Neural cell (in vitro differentiated cells): ENCODE measurements around the gene PRR18. TPM values are rescaled to one million over a fixed set of nuclear protein-coding genes. Genes with fewer than 3 reads are reported as not detected.

ENCODE experiments used
- H2AFZ ChIP-seq: fragments of 200-600, 300-800 bp; sonication (generic), shearing (Covaris generic); 2 replicates; pipeline ENCODE4 v1.6.0; 2014; ENCODE audit warnings: low read depth, mild to moderate bottlenecking, antibody characterized with exemption, low read length, moderate library complexity
- H3F3A ChIP-seq: fragments of 200-600 bp; shearing (Covaris generic); 2 replicates; pipeline ENCODE4 v1.6.1; 2016; ENCODE audit warnings: mild to moderate bottlenecking, moderate library complexity, mixed read lengths, antibody characterized with exemption, low read length; ENCODE audit not compliant: insufficient read depth, poor library complexity, severe bottlenecking
- H3K27ac ChIP-seq: fragments of 200-600, 300-800 bp; sonication (generic), shearing (Covaris generic); 2 replicates; pipeline ENCODE4 v1.5.1; 2014; ENCODE audit warnings: mild to moderate bottlenecking, low read length, moderate library complexity
- H3K27me3 ChIP-seq: fragments of 300-800, 200-600 bp; sonication (generic), shearing (Covaris generic); 2 replicates; pipeline ENCODE4 v1.6.0; 2014; ENCODE audit warnings: mild to moderate bottlenecking, low read depth, low read length, moderate library complexity; ENCODE audit not compliant: insufficient read depth
- H3K36me3 ChIP-seq: fragments of 300-800, 200-600 bp; sonication (generic), shearing (Covaris generic); 2 replicates; pipeline ENCODE4 v1.5.1; 2014; ENCODE audit warnings: mild to moderate bottlenecking, antibody characterized with exemption, low read length, moderate library complexity; ENCODE audit not compliant: insufficient read depth
- H3K4me2 ChIP-seq: fragments of 300-800, 200-600 bp; sonication (generic), shearing (Covaris generic); 2 replicates; pipeline ENCODE4 v1.6.0; 2014; ENCODE audit warnings: mild to moderate bottlenecking, low read length
- H3K4me3 ChIP-seq: fragments of 300-800, 200-600 bp; sonication (generic), shearing (Covaris generic); 2 replicates; pipeline ENCODE4 v1.5.1; 2014; ENCODE audit warnings: mild to moderate bottlenecking, low read length, moderate library complexity
- H3K79me2 ChIP-seq: fragments of 200-600 bp; shearing (Covaris generic); replicated peaks from 2 replicates; pipeline ENCODE4 v1.6.0; 2014; ENCODE audit warnings: mild to moderate bottlenecking, low read length, moderate library complexity; ENCODE audit not compliant: insufficient read depth
- H3K9ac ChIP-seq: fragments of 300-800, 200-600 bp; sonication (generic), shearing (Covaris generic); 2 replicates; pipeline ENCODE4 v1.6.1; 2016; ENCODE audit warnings: mild to moderate bottlenecking, low read length, mixed read lengths
- H3K9me2 ChIP-seq: fragments of 200-600 bp; shearing (Covaris generic); 2 replicates; pipeline ENCODE4 v1.6.1; 2016; ENCODE audit warnings: mild to moderate bottlenecking, low read length, mixed read lengths; ENCODE audit not compliant: insufficient read depth
- H3K9me3 ChIP-seq: fragments of 200-600, 300-800 bp; sonication (generic), shearing (Covaris generic); 2 replicates; pipeline ENCODE4 v1.6.1; 2016; ENCODE audit warnings: mild to moderate bottlenecking, mixed run types, low read length, moderate library complexity, mixed read lengths
- H4K20me1 ChIP-seq: fragments of 200-600 bp; shearing (Covaris generic); 2 replicates; pipeline ENCODE4 v1.6.1; 2016; ENCODE audit warnings: mild to moderate bottlenecking, mixed run types; ENCODE audit not compliant: insufficient read depth
- EP300 ChIP-seq: fragments of 450-650 bp; conservative IDR thresholded peaks from 2 replicates; pipeline ENCODE4 v1.6.1; 2014; ENCODE audit warnings: antibody characterized with exemption, mild to moderate bottlenecking, moderate library complexity; ENCODE audit not compliant: poor library complexity, severe bottlenecking
- EZH2 ChIP-seq: fragments of 200-600, 300-800 bp; shearing (Covaris generic), sonication (generic); IDR thresholded peaks from 2 replicates; pipeline ENCODE4 v1.6.1; 2014; ENCODE audit warnings: antibody characterized with exemption, low read length, borderline replicate concordance, mild to moderate bottlenecking; ENCODE audit not compliant: insufficient read depth, poor library complexity, severe bottlenecking
- MXI1 ChIP-seq: fragments of 450-650 bp; conservative IDR thresholded peaks from 2 replicates; pipeline ENCODE4 v1.6.1; 2014; ENCODE audit warnings: antibody characterized with exemption, mild to moderate bottlenecking; ENCODE audit not compliant: poor library complexity, severe bottlenecking
- POLR2AphosphoS5 ChIP-seq: IDR thresholded peaks from 2 replicates; pipeline ENCODE4 v1.6.1; 2012
- RAD21 ChIP-seq: fragments of 450-650 bp; conservative IDR thresholded peaks from 2 replicates; pipeline ENCODE4 v1.6.1; 2014; ENCODE audit warnings: antibody characterized with exemption, mild to moderate bottlenecking, moderate library complexity
- SMC3 ChIP-seq: fragments of 450-650 bp; conservative IDR thresholded peaks from 2 replicates; pipeline ENCODE4 v1.6.1; 2014; ENCODE audit warnings: antibody characterized with exemption, mild to moderate bottlenecking, moderate library complexity; ENCODE audit not compliant: poor library complexity
- TAF1 ChIP-seq: IDR thresholded peaks from 2 replicates; pipeline ENCODE4 v1.6.1; 2012; ENCODE audit warnings: low read depth
- polyA plus RNA-seq: library from polyadenylated mRNA; depleted of rRNA; stranded (reverse); fragments of >200 nt; gene quantifications from 2 replicates; pipeline ENCODE4 v1.2.3, GENCODE V29; 2014
- TF ChIP-seq, protein P1 (sequence below): IDR thresholded peaks from 2 replicates; pipeline ENCODE4 v1.6.1; 2012; ENCODE audit warnings: borderline replicate concordance
- TF ChIP-seq, protein P2 (sequence below): fragments of 450-650 bp; IDR thresholded peaks from 2 replicates; pipeline ENCODE4 v1.5.1; 2014; ENCODE audit warnings: antibody characterized with exemption, mild to moderate bottlenecking, moderate library complexity; ENCODE audit not compliant: poor library complexity, severe bottlenecking

The PRR18 gene
- polyA plus RNA-seq, 1 donor from 2014 or later, result not detected

DNA sequence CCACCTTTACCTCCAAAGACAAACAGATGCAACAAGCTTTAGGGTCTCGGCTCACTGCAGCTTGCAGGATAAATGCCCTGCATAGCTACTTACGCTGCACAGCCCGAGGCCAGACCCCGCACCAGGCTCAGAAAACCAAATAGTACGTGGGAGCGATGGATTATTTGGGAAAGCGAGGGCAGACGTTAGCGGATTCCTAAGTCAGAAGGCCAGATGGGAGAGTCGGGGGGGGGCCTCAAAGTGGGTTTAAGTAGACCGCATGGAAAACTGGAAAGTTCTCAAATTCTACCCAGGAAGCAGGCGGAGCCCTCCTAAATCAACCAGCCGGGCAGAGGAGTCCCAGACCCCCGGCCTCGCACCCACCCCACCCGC, 33.8 kb upstream of the PRR18 start:
- H3K4me3 ChIP-seq, result peak overlapping the region; percentile 80
- no peaks in the 10 kb centered on the region for H3K9me3 ChIP-seq
- H3K9me2 ChIP-seq, result no peaks in the 10 kb centered on the region
- H4K20me1 ChIP-seq, result no peaks in the 10 kb centered on the region
- H3K9ac ChIP-seq, result peak overlapping the region; percentile 87
- no peaks in the 10 kb centered on the region for H3K27me3 ChIP-seq
- TF ChIP-seq POLR2AphosphoS5, result no peak
- TF ChIP-seq SMC3, result peak; percentile 12
- H3K79me2 ChIP-seq, result peaks cover 36% of the 10 kb centered on the region
- no peaks in the 10 kb centered on the region for H3K36me3 ChIP-seq
- peak overlapping the region; percentile 69 for H3K27ac ChIP-seq
- peak overlapping the region; percentile 74 for H2AFZ ChIP-seq
- peak overlapping the region; percentile 70 for H3K4me2 ChIP-seq
- no peaks in the 10 kb centered on the region for H3F3A ChIP-seq

DNA sequence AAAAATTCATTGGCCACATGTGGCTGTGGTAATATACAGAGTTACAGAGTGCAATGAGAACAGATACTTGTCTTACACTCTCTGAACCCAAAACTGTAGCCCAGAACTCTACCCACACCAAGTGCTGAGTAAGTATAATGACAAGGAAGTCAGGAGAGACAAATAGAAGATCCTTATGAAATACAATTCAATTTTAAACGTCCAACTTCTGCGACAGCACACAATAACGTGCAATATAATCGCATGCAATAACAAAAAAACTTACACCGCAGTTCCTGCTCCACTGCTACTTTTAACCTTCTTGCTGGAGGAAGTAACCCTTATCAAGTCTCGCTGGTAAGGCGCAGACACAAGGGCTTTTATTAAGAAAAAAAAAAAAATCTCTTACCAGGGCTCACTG, 33.3 kb upstream of the PRR18 start:
- Histone ChIP-seq H3K36me3 (no peaks in the 10 kb centered on the region), H3K4me2 (peak overlapping the region; percentile 70), H3K9me3 (no peaks in the 10 kb centered on the region), H2AFZ (no peak overlapping the region), H4K20me1 (no peaks in the 10 kb centered on the region), H3K79me2 (peaks cover 36% of the 10 kb centered on the region), H3K27ac (no peak overlapping the region), H3K27me3 (no peaks in the 10 kb centered on the region), H3K4me3 (peak overlapping the region; percentile 80), H3F3A (no peaks in the 10 kb centered on the region), H3K9me2 (no peaks in the 10 kb centered on the region), H3K9ac (peak overlapping the region; percentile 87)
- no peak for TF ChIP-seq EZH2
- TF ChIP-seq, protein P1, sequence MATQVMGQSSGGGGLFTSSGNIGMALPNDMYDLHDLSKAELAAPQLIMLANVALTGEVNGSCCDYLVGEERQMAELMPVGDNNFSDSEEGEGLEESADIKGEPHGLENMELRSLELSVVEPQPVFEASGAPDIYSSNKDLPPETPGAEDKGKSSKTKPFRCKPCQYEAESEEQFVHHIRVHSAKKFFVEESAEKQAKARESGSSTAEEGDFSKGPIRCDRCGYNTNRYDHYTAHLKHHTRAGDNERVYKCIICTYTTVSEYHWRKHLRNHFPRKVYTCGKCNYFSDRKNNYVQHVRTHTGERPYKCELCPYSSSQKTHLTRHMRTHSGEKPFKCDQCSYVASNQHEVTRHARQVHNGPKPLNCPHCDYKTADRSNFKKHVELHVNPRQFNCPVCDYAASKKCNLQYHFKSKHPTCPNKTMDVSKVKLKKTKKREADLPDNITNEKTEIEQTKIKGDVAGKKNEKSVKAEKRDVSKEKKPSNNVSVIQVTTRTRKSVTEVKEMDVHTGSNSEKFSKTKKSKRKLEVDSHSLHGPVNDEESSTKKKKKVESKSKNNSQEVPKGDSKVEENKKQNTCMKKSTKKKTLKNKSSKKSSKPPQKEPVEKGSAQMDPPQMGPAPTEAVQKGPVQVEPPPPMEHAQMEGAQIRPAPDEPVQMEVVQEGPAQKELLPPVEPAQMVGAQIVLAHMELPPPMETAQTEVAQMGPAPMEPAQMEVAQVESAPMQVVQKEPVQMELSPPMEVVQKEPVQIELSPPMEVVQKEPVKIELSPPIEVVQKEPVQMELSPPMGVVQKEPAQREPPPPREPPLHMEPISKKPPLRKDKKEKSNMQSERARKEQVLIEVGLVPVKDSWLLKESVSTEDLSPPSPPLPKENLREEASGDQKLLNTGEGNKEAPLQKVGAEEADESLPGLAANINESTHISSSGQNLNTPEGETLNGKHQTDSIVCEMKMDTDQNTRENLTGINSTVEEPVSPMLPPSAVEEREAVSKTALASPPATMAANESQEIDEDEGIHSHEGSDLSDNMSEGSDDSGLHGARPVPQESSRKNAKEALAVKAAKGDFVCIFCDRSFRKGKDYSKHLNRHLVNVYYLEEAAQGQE, result no peak
- TF ChIP-seq SMC3, result no peak
- no peak for TF ChIP-seq POLR2AphosphoS5
- no peak for TF ChIP-seq MXI1
- TF ChIP-seq RAD21, result no peak
- TF ChIP-seq EP300, result no peak
- TF ChIP-seq, protein P2, sequence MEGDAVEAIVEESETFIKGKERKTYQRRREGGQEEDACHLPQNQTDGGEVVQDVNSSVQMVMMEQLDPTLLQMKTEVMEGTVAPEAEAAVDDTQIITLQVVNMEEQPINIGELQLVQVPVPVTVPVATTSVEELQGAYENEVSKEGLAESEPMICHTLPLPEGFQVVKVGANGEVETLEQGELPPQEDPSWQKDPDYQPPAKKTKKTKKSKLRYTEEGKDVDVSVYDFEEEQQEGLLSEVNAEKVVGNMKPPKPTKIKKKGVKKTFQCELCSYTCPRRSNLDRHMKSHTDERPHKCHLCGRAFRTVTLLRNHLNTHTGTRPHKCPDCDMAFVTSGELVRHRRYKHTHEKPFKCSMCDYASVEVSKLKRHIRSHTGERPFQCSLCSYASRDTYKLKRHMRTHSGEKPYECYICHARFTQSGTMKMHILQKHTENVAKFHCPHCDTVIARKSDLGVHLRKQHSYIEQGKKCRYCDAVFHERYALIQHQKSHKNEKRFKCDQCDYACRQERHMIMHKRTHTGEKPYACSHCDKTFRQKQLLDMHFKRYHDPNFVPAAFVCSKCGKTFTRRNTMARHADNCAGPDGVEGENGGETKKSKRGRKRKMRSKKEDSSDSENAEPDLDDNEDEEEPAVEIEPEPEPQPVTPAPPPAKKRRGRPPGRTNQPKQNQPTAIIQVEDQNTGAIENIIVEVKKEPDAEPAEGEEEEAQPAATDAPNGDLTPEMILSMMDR, result no peak
- TF ChIP-seq TAF1, result no peak

DNA sequence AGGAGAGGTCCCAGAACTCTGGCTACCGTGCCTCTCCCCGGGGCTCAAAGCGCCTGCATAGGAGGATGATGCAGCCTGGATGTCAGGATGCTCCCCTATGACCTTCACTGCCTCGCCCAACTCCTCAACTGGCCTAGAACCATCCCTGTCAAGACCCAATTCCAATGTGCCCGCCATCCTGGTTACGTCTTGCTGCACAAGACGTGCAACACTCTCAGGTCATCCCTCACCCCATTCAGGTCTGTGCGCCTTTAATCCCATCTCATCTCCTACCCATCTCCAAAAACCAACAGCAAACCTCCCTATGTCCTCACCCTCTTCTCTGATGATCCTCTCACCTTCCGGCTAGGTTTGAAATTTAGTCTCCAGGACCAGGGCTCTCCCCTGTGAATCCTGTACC, 30.7 kb upstream of the PRR18 start:
- H3K9me2 ChIP-seq, result no peaks in the 10 kb centered on the region
- H4K20me1 ChIP-seq, result no peaks in the 10 kb centered on the region
- H3K4me2 ChIP-seq, result no peak overlapping the region
- H3K27ac ChIP-seq, result no peak overlapping the region
- H3K9ac ChIP-seq, result no peak overlapping the region
- no peaks in the 10 kb centered on the region for H3K9me3 ChIP-seq
- no peak overlapping the region for H3K4me3 ChIP-seq
- H3K27me3 ChIP-seq, result no peaks in the 10 kb centered on the region
- TF ChIP-seq, protein P1, result no peak
- no peak for TF ChIP-seq POLR2AphosphoS5
- TF ChIP-seq EP300, result no peak
- no peak for TF ChIP-seq EZH2
- TF ChIP-seq, protein P2, result no peak
- no peak for TF ChIP-seq TAF1
- no peak for TF ChIP-seq SMC3
- no peak for TF ChIP-seq MXI1
- TF ChIP-seq RAD21, result no peak
- no peak overlapping the region for H2AFZ ChIP-seq
- no peaks in the 10 kb centered on the region for H3F3A ChIP-seq
- peaks cover 43% of the 10 kb centered on the region for H3K79me2 ChIP-seq
- no peaks in the 10 kb centered on the region for H3K36me3 ChIP-seq
